GM19023 (cell line): ENCODE measurements around the gene TMC1.
"Not testable (repeated sequence)": the region's sequence is repeated elsewhere in the genome, so short reads cannot be mapped to it uniquely, and the experiment has no call there.

Experiments
- ATAC-seq: cut with Tn5 transposase; IDR thresholded peaks from one replicate; pipeline ENCODE4 v1.9.1; 2021; ENCODE audit warnings: mild to moderate bottlenecking, moderate library complexity; ENCODE audit not compliant: unreplicated experiment

The TMC1 gene

GRCh38 chr9:72809586-72809985 lies 288.2 kb downstream of the TMC1 start:
- no peak for ATAC-seq

- ATAC-seq: no peak
Measured at GRCh38 chr9:72812559-72813111, 291.2 kb downstream of the TMC1 start.

- ATAC-seq: no peak
Measured at GRCh38 chr9:72813544-72813943, 292.1 kb downstream of the TMC1 start.

- no peak for ATAC-seq
Measured at GRCh38 chr9:72814083-72814597, 292.7 kb downstream of the TMC1 start.

GRCh38 chr9:72816666-72817065 lies 295.3 kb downstream of the TMC1 start:
- no peak for ATAC-seq

- ATAC-seq: no peak
Measured at GRCh38 chr9:72817413-72817812, 296.0 kb downstream of the TMC1 start.

- ATAC-seq: no peak
Measured at GRCh38 chr9:72818385-72818784, 297.0 kb downstream of the TMC1 start.

GRCh38 chr9:72823971-72824370 lies 302.6 kb downstream of the TMC1 start:
- no peak for ATAC-seq

GRCh38 chr9:72826996-72827949 lies 305.9 kb downstream of the TMC1 start:
- ATAC-seq: no peak

- ATAC-seq: no peak
Measured at GRCh38 chr9:72827950-72828731, 306.7 kb downstream of the TMC1 start.

GRCh38 chr9:72834994-72835393 lies 313.6 kb downstream of the TMC1 start:
- ATAC-seq: no peak

- no peak for ATAC-seq
Measured at GRCh38 chr9:72836790-72837189, 315.4 kb downstream of the TMC1 start.

- no peak for ATAC-seq
Measured at GRCh38 chr9:72839085-72839484, 317.7 kb downstream of the TMC1 start.

- no peak for ATAC-seq
Measured at GRCh38 chr9:72843520-72844439, 322.4 kb downstream of the TMC1 start.

- ATAC-seq: no peak
Measured at GRCh38 chr9:72844440-72844768, 323.0 kb downstream of the TMC1 start.

- ATAC-seq: not testable (repeated sequence)
Measured at GRCh38 chr9:72845052-72845451, 323.6 kb downstream of the TMC1 start.

- not testable (repeated sequence) for ATAC-seq
Measured at GRCh38 chr9:72850209-72850608, 328.8 kb downstream of the TMC1 start.

- no peak for ATAC-seq
Measured at GRCh38 chr9:72855321-72855720, 333.9 kb downstream of the TMC1 start.

- no peak for ATAC-seq
Measured at GRCh38 chr9:72855890-72856523, 334.6 kb downstream of the TMC1 start.
